HEK293T (cell line): ENCODE results near the gene PWWP3B.

Experiments used
- CTCF ChIA-PET: fragments of 350-600 bp; formaldehyde crosslinking; extraction: SDS; loops from one replicate; lab custom pipeline; 2021; ENCODE audit warnings: antibody characterized with exemption, inconsistent platforms; lab: Yijun Ruan, JAX
- POLR2A ChIA-PET: fragments of 350-600 bp; formaldehyde crosslinking; extraction: SDS; loops from one replicate; lab custom pipeline; 2020; ENCODE audit warnings: antibody characterized with exemption, inconsistent platforms; lab: Yijun Ruan, JAX
- DNase-seq: peaks from one replicate; pipeline ENCODE4 v3.0.0; 2012; ENCODE audit warnings: mixed read lengths; ENCODE audit errors: extremely low spot score
- ARNT ChIP-seq: fragments of 450-650 bp; IDR thresholded peaks from 2 replicates; pipeline ENCODE4 v1.6.1; 2017; ENCODE audit warnings: mild to moderate bottlenecking
- BHLHE40 ChIP-seq: fragments of 450-650 bp; IDR thresholded peaks from 2 replicates; pipeline ENCODE4 v1.6.1; 2016; ENCODE audit warnings: mild to moderate bottlenecking, moderate library complexity, borderline replicate concordance
- CTBP1 ChIP-seq: fragments of 450-650 bp; IDR thresholded peaks from 2 replicates; pipeline ENCODE4 v1.6.1; 2016; ENCODE audit warnings: borderline replicate concordance
- ELF4 ChIP-seq: fragments of 450-650 bp; IDR thresholded peaks from 2 replicates; pipeline ENCODE4 v1.6.1; 2017; ENCODE audit warnings: antibody characterized with exemption
- FOXA1 ChIP-seq: fragments of 450-650 bp; IDR thresholded peaks from 2 replicates; pipeline ENCODE4 v1.6.1; 2016; ENCODE audit warnings: mild to moderate bottlenecking
- FOXK2 ChIP-seq: fragments of 450-650 bp; IDR thresholded peaks from 2 replicates; pipeline ENCODE4 v1.6.1; 2016; ENCODE audit warnings: mild to moderate bottlenecking
- FOXM1 ChIP-seq: fragments of 450-650 bp; IDR thresholded peaks from 2 replicates; pipeline ENCODE4 v1.6.1; 2017; ENCODE audit warnings: mild to moderate bottlenecking, borderline replicate concordance
- HDGF ChIP-seq: fragments of 450-650 bp; IDR thresholded peaks from 2 replicates; pipeline ENCODE4 v1.6.1; 2017; ENCODE audit warnings: antibody characterized with exemption, borderline replicate concordance
- L3MBTL2 ChIP-seq: fragments of 450-650 bp; conservative IDR thresholded peaks from 2 replicates; pipeline ENCODE4 v1.6.1; 2016; ENCODE audit warnings: mild to moderate bottlenecking
- LEF1 ChIP-seq: fragments of 450-650 bp; IDR thresholded peaks from 2 replicates; pipeline ENCODE4 v1.6.1; 2017; ENCODE audit warnings: mild to moderate bottlenecking, borderline replicate concordance
- NFRKB ChIP-seq: fragments of 450-650 bp; IDR thresholded peaks from 2 replicates; pipeline ENCODE4 v1.6.1; 2016; ENCODE audit warnings: mild to moderate bottlenecking, moderate library complexity
- SP1 ChIP-seq: fragments of 450-650 bp; IDR thresholded peaks from 2 replicates; pipeline ENCODE4 v1.6.1; 2017
- SUZ12 ChIP-seq: fragments of 450-650 bp; IDR thresholded peaks from 2 replicates; pipeline ENCODE4 v1.6.1; 2016; ENCODE audit warnings: mild to moderate bottlenecking
- TARDBP ChIP-seq: fragments of 450-650 bp; IDR thresholded peaks from 2 replicates; pipeline ENCODE4 v1.6.1; 2016
- ZNF384 ChIP-seq: fragments of 450-650 bp; IDR thresholded peaks from 2 replicates; pipeline ENCODE4 v1.6.1; 2016
- TF ChIP-seq, protein P1 (sequence below): fragments of 450-650 bp; IDR thresholded peaks from 2 replicates; pipeline ENCODE4 v1.6.1; 2016

Gene PWWP3B

DNA sequence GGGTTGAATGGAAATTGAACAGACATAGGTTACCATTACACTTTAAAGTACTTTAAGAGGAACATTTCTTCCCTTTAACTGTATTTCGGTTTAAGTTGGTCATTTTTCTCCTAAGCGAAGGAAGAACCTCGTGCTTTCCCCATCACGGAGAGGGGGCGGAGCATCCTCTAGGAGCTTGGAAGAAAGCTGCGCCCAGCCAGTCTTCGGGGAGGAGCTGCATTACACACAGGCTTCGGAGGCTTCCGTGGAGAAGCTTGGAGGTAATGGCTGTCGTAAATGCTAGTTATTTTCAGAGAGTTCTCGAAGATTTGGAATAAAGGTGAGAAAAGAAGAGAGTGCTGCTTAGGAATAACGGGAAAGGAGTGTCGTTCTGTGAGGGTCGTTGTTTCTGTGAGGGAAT, at the start of gene PWWP3B:
Gene PWWP3B, plus strand, starts transcription at position 199 of the 400 bp plus-strand sequence. CDS start 37,128 bp downstream, outside the sequence.
- peak; percentile 81 for TF ChIP-seq L3MBTL2
- TF ChIP-seq, protein P1, sequence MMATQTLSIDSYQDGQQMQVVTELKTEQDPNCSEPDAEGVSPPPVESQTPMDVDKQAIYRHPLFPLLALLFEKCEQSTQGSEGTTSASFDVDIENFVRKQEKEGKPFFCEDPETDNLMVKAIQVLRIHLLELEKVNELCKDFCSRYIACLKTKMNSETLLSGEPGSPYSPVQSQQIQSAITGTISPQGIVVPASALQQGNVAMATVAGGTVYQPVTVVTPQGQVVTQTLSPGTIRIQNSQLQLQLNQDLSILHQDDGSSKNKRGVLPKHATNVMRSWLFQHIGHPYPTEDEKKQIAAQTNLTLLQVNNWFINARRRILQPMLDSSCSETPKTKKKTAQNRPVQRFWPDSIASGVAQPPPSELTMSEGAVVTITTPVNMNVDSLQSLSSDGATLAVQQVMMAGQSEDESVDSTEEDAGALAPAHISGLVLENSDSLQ = no peak
- POLR2A ChIA-PET = no interaction called here
- DNase-seq = peak; percentile 62
- CTCF ChIA-PET = no interaction called here

DNA sequence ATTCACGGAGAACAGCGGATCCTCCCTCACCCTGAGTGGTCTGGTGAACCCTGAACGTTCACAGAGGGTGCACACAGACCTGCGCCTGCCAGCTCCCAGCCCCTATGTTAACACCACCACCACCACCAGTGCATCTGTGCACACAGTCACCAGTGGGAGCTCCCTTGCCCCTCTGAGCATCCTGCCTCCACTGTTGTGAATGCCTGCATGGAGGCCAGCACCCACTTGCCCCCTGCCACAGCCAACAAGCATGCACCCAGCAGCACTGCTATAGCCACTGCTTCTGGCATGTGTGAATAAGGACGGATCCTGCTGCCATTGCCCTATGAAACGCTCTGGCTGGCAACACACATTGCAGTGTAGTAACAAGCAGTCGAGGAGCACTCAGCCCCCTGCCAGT, 29.1 kb upstream of the PWWP3B start:
- no peak for DNase-seq
- TF ChIP-seq ELF4 (no peak), FOXA1 (no peak)
- ChIA-PET POLR2A (no interaction called here), CTCF (no interaction called here)

DNA sequence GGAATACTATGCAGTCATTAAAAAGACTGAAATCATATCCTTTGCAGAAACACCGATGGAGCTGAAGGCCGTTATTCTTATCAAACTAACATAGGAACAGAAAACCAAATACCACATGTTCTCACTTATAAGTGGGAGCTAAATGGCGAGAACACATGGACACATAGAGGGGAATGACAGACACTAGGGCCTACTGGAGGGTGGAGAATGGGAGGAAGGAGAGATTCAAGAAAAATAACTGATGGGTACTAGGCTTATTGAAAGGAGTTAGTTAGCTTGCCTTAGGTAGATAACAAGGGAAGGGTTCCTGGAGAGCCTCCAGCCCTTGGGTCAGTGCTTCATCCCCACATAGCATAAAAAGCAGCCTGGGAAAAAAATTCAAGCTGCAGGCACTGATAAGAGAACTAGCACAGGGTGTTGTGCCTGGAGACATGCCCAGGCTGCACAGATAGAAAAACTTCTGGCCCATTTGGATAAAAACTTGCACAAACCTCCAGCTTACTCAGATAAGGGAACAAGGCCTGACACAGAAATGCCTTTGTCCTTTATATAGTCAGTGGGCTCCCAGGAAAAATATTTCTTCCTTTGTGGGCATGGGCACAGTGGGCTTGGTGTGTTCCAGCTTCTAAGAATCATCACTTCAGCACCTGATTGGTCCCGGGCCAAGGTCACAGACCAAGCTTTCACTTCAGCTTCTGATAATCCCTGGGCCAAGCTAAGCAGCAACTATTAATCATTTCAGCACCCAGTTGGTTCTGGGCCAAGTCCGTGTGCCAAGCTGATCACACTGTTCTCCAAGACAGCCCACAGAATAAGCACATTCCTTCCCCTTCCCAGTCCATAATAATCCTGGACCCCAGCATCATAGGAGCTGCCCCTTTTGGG, 23.1 kb upstream of the PWWP3B start:
- TF ChIP-seq SUZ12 = no peak
- TF ChIP-seq ELF4 = no peak
- TF ChIP-seq FOXA1 = no peak
- TF ChIP-seq ZNF384 = no peak
- TF ChIP-seq SP1 = no peak
- no peak for TF ChIP-seq TARDBP
- no peak for TF ChIP-seq NFRKB
- TF ChIP-seq FOXM1 = no peak
- no peak for TF ChIP-seq FOXK2
- no peak for TF ChIP-seq BHLHE40
- TF ChIP-seq CTBP1 = no peak
- no peak for TF ChIP-seq HDGF
- TF ChIP-seq L3MBTL2 = no peak
- no peak for TF ChIP-seq LEF1
- TF ChIP-seq ARNT = no peak
- TF ChIP-seq, protein P1 = no peak
- DNase-seq = no peak
- ChIA-PET POLR2A (no interaction called here), CTCF (no interaction called here)

DNA sequence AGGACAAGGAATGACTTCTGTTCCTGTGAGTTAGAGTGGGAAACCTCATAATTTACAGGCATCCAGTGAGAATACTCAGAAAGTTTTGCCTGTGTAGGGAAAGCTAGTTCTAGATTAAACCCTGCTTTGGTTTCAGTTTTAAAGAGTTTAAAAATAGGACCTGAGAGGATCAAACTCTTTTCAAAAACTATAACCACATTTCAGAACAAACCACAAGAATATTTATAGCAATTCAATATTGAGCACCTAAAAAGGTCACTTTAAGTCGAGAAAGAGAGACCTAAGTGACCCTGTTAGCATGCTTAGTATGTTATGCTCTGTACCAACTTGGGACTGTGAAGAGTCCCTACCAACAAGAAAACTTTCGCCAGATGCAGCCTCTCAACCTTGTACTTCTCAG, 17.4 kb upstream of the PWWP3B start:
- TF ChIP-seq FOXK2 (no peak), ZNF384 (no peak), FOXA1 (no peak), SP1 (no peak), SUZ12 (no peak), HDGF (no peak), CTBP1 (no peak), LEF1 (no peak), ELF4 (no peak), L3MBTL2 (no peak)
- POLR2A ChIA-PET = no interaction called here
- CTCF ChIA-PET = no interaction called here
- DNase-seq = no peak

DNA sequence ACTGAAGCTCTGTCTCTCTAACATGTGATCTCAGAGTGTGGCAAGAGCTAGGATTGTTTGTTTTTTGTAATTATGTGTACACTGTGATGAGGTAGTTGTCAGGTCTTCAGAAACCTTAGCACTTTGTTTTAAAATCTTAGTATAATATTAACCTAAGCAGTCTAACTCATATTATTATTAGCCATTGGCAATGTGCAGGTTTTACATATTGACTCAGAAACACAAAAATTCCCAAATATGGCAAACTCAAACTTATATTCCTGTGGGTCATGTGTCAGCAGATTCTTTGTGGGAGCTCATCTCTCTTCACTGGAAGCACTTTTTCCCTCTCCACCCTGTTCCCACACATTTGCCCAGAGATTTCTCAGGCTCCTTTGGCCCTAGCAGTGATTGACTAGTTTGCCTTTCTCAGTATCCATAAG, 8.2 kb upstream of the PWWP3B start:
- DNase-seq = no peak
- TF ChIP-seq ELF4 (no peak), LEF1 (no peak), L3MBTL2 (no peak), SP1 (no peak), TARDBP (no peak), NFRKB (no peak), ARNT (no peak)
- CTCF ChIA-PET = no interaction called here
- POLR2A ChIA-PET = no interaction called here

DNA sequence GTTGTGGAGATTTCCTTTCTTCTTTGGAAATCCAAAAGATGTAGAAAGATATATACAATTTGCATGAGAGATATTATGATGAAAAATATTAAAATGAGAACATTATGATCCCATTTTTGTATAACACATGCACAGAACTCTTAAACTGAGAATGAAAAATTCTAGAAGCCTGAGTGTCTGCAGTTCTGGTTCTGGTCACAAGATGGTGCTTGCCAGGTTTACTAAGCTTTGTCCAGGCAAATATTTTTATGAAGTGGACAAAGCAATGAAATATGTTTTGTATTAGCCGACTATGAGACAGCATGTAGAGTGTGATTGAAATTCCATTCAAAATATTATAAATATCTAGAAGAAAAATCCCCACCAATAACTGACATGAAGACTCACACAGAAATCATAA, 2.2 kb downstream of the PWWP3B start:
- no peak for DNase-seq
- POLR2A ChIA-PET = no interaction called here
- no peak for TF ChIP-seq TARDBP
- TF ChIP-seq BHLHE40 = no peak
- TF ChIP-seq LEF1 = no peak
- TF ChIP-seq HDGF = no peak
- no peak for TF ChIP-seq CTBP1
- no peak for TF ChIP-seq NFRKB
- TF ChIP-seq FOXA1 = no peak
- TF ChIP-seq, protein P1 = no peak
- TF ChIP-seq L3MBTL2 = no peak
- no peak for TF ChIP-seq ELF4
- no peak for TF ChIP-seq ARNT
- no peak for TF ChIP-seq SP1
- TF ChIP-seq ZNF384 = no peak
- TF ChIP-seq FOXK2 = no peak
- no peak for TF ChIP-seq SUZ12
- no peak for TF ChIP-seq FOXM1
- CTCF ChIA-PET = interaction anchor here (0.8 kb wide), 1 partner anchor 223 kb away, joined by 4 read pairs; no protein-coding TSS in a partner anchor
